Measurements from ENCODE around the gene BORCS5.

GRCh38 chr12:12405882-12406281 is 49.0 kb downstream of the BORCS5 start:
- TF ChIP-seq POLR2AphosphoS5 (IDR thresholded peaks at IDR 0.05; ENCODE audit: low read depth, low read length) = no peak
- no peak for TF ChIP-seq SIN3A (IDR thresholded peaks at IDR 0.05; ENCODE audit: borderline replicate concordance, insufficient read depth, low read length)
- no peak for TF ChIP-seq TAF1 (IDR thresholded peaks at IDR 0.05; ENCODE audit: borderline replicate concordance, insufficient read depth, low read length)

Measured in PFSK-1 (cell line).